Measurements from ENCODE around the gene MYOCOS. TPM values are rescaled to one million over a fixed set of nuclear protein-coding genes. Genes with fewer than 3 reads are reported as not detected.
"Not testable (repeated sequence)": the region's sequence is repeated elsewhere in the genome, so short reads cannot be mapped to it uniquely, and the experiment has no call there.

Gene MYOCOS
- total RNA-seq, 4 donors from 2014 or later, result not detected

GRCh38 chr1:171595324-171595723, 26.7 kb upstream of the MYOCOS start:
- Histone ChIP-seq H3K9me3 (no peaks in the 10 kb centered on the region), H3K4me1 (no peaks in the 10 kb centered on the region), H3K36me3 (peaks cover 0 to 34% (median 16%) of the 10 kb centered on the region in 4 donors), H3K4me3 (no peak overlapping the region), H3K27me3 (no peaks in the 10 kb centered on the region), H3K27ac (no peak overlapping the region)
- in situ Hi-C loops (cut with MboI; ENCODE audit: low pct_ligation_motif_present in 1 of 4, low pct_unique_long_range_greater_than_20kb in 1 of 4, low sequenced_read_pairs in 3 of 4), result no loop called here
- intact Hi-C loops (cut with DNase I; ENCODE audit: low total_unique reads), result no loop called here
- no peak for DNase-seq
- 60 to 80% methylated on average over 1 of the region's 1 CpG for WGBS, 2 donors (ENCODE audit: low coverage in 1 of 2)
- TF ChIP-seq POLR2AphosphoS5 (IDR thresholded peaks at IDR 0.05) (no peak), EP300 (IDR thresholded peaks at IDR 0.05; ENCODE audit: low read depth) (no peak), POLR2A (IDR thresholded peaks at IDR 0.05) (no peak), CTCF (IDR thresholded peaks at IDR 0.05) (no peak)

DNA sequence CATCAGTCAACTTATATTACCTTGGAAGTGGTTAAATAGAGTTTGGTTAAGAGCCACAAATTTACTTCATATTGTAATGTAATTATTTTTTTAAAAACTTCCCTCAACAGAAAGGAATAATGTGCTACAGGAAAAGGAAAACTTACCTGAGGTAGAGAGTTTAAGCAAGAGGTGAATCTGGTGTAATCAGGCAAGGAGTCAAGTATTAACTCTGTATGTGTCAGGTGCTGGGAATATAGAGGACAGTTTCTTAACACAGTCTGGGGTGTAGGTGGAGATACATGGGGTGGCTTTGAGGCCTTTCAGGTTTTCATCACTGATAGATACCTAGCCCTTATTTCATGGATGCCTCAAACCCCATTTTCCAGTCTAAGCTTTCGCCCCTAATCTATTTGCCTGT, 25.9 kb upstream of the MYOCOS start:
- intact Hi-C loops (cut with DNase I; ENCODE audit: low total_unique reads) (no loop called here), in situ Hi-C loops (cut with MboI; ENCODE audit: low pct_ligation_motif_present in 1 of 4, low pct_unique_long_range_greater_than_20kb in 1 of 4, low sequenced_read_pairs in 3 of 4) (no loop called here)
- no peak for DNase-seq
- no peak for TF ChIP-seq POLR2AphosphoS5 (IDR thresholded peaks at IDR 0.05)
- no peak for TF ChIP-seq EP300 (IDR thresholded peaks at IDR 0.05; ENCODE audit: low read depth)
- no peak for TF ChIP-seq CTCF (IDR thresholded peaks at IDR 0.05)
- no peak for TF ChIP-seq POLR2A (IDR thresholded peaks at IDR 0.05)
- WGBS, 2 donors (ENCODE audit: low coverage in 1 of 2), result 92 to 100% methylated on average over 1 of the region's 1 CpG
- Histone ChIP-seq H3K27me3 (no peaks in the 10 kb centered on the region), H3K9me3 (no peaks in the 10 kb centered on the region), H3K36me3 (peaks cover 0 to 26% (median 12%) of the 10 kb centered on the region in 4 donors), H3K4me1 (no peaks in the 10 kb centered on the region), H3K27ac (no peak overlapping the region), H3K4me3 (no peak overlapping the region)

- H3K4me1 ChIP-seq, result no peaks in the 10 kb centered on the region
- in situ Hi-C loops (cut with MboI; ENCODE audit: low pct_ligation_motif_present in 1 of 4, low pct_unique_long_range_greater_than_20kb in 1 of 4, low sequenced_read_pairs in 3 of 4) (no loop called here), intact Hi-C loops (cut with DNase I; ENCODE audit: low total_unique reads) (no loop called here)
- H3K9me3 ChIP-seq, result no peaks in the 10 kb centered on the region
- H3K27me3 ChIP-seq, result no peaks in the 10 kb centered on the region
- WGBS, 2 donors (ENCODE audit: low coverage in 1 of 2), result 54 to 94% methylated on average over 2 of the region's 2 CpGs
- H3K4me3 ChIP-seq, result no peak overlapping the region
- DNase-seq, result no peak
- no peak overlapping the region for H3K27ac ChIP-seq
- TF ChIP-seq POLR2A (IDR thresholded peaks at IDR 0.05) (no peak), POLR2AphosphoS5 (IDR thresholded peaks at IDR 0.05) (no peak), CTCF (IDR thresholded peaks at IDR 0.05) (no peak), EP300 (IDR thresholded peaks at IDR 0.05; ENCODE audit: low read depth) (no peak)
- peaks cover 0 to 20% (median 9%) of the 10 kb centered on the region in 4 donors for H3K36me3 ChIP-seq
Observed at GRCh38 chr1:171596705-171597104, 25.3 kb upstream of the MYOCOS start.

GRCh38 chr1:171597203-171597602, 24.8 kb upstream of the MYOCOS start:
- in situ Hi-C loops (cut with MboI; ENCODE audit: low pct_ligation_motif_present in 1 of 4, low pct_unique_long_range_greater_than_20kb in 1 of 4, low sequenced_read_pairs in 3 of 4), result no loop called here
- no peak for TF ChIP-seq POLR2A (IDR thresholded peaks at IDR 0.05)
- no peak for TF ChIP-seq POLR2AphosphoS5 (IDR thresholded peaks at IDR 0.05)
- TF ChIP-seq CTCF (IDR thresholded peaks at IDR 0.05), result no peak
- TF ChIP-seq EP300 (IDR thresholded peaks at IDR 0.05; ENCODE audit: low read depth), result no peak
- 71 to 100% methylated on average over 1 of the region's 1 CpG for WGBS, 2 donors (ENCODE audit: low coverage in 1 of 2)

GRCh38 chr1:171600310-171600709, 21.7 kb upstream of the MYOCOS start:
- H3K9me3 ChIP-seq; intact Hi-C loops (cut with DNase I; ENCODE audit: low total_unique reads); H3K4me3 ChIP-seq; H3K27me3 ChIP-seq; H3K36me3 ChIP-seq; DNase-seq; H3K4me1 ChIP-seq; in situ Hi-C loops (cut with MboI; ENCODE audit: low pct_ligation_motif_present in 1 of 4, low pct_unique_long_range_greater_than_20kb in 1 of 4, low sequenced_read_pairs in 3 of 4); H3K27ac ChIP-seq: not testable (repeated sequence)
- 71 to 90% methylated on average over 1 to 2 of the region's 2 CpGs for WGBS, 2 donors (ENCODE audit: low coverage in 1 of 2)

More at GRCh38 chr1:171597203-171597602, 24.8 kb upstream of the MYOCOS start:
- Histone ChIP-seq H3K9me3 (no peaks in the 10 kb centered on the region), H3K4me3 (no peak overlapping the region), H3K27ac (no peak overlapping the region), H3K4me1 (no peaks in the 10 kb centered on the region), H3K27me3 (no peaks in the 10 kb centered on the region), H3K36me3 (peaks cover 0 to 15% (median 8%) of the 10 kb centered on the region in 4 donors)
- intact Hi-C loops (cut with DNase I; ENCODE audit: low total_unique reads), result no loop called here
- DNase-seq, result no peak
